PC-3 (cell line): Measurements from ENCODE around the gene LRAT. TPM values are rescaled to one million over a fixed set of nuclear protein-coding genes. Genes with fewer than 3 reads are reported as not detected.

Experiments used
- ATAC-seq: fragments of 200-7000 bp; cut with Tn5 transposase; 2 replicates; pipeline ENCODE4 v1.9.1; 2020; ENCODE audit warnings: mild to moderate bottlenecking, moderate library complexity
- BruUV-seq: library from RNA; stranded (reverse); fragments of 400-500 nt; replicated peaks from 2 replicates; lab custom pipeline; 2021; lab: Mats Ljungman, UMichigan
- CTCF ChIA-PET: fragments of 300-600 bp; sonication (Branson Sonifier 250); formaldehyde crosslinking; loops from one replicate; lab custom pipeline; 2022; ENCODE audit warnings: antibody characterized with exemption; lab: Charles Lee
- POLR2A ChIA-PET: fragments of 300-600 bp; sonication (Branson Sonifier 250); formaldehyde crosslinking; loops from one replicate; lab custom pipeline; 2022; ENCODE audit warnings: antibody characterized with exemption; ENCODE audit not compliant: unreplicated experiment; lab: Charles Lee
- DNase-seq: peaks from one replicate; pipeline ENCODE4 v3.0.0-alpha.2; 2015
- H2AFZ ChIP-seq: fragments of 300-600 bp; sonication (generic); 2 replicates; pipeline ENCODE4 v1.6.0; 2016; ENCODE audit warnings: antibody characterized with exemption, low read length
- H3F3A ChIP-seq: fragments of 300-600 bp; sonication (generic); one replicate; pipeline ENCODE4 v1.6.0; 2017; ENCODE audit warnings: antibody characterized with exemption, low read length, control low read depth, mild to moderate bottlenecking; ENCODE audit not compliant: unreplicated experiment
- H3K27ac ChIP-seq: fragments of 300-600 bp; sonication (generic); 2 replicates; pipeline ENCODE4 v1.5.1; 2016; ENCODE audit warnings: mild to moderate bottlenecking, low read length
- H3K27me3 ChIP-seq: fragments of 300-600 bp; sonication (generic); 2 replicates; pipeline ENCODE4 v1.6.1; 2016; ENCODE audit warnings: low read length, mixed read lengths
- H3K36me3 ChIP-seq: fragments of 300-600 bp; sonication (generic); 2 replicates; pipeline ENCODE4 v1.6.1; 2016; ENCODE audit warnings: low read depth, mixed run types, low read length, mixed read lengths
- H3K4me1 ChIP-seq: fragments of 300-600 bp; sonication (generic); 2 replicates; pipeline ENCODE4 v1.5.1; 2016; ENCODE audit warnings: low read length; ENCODE audit not compliant: insufficient read depth
- H3K4me2 ChIP-seq: fragments of 300-600 bp; sonication (generic); 2 replicates; pipeline ENCODE4 v1.6.0; 2016; ENCODE audit warnings: low read length
- H3K4me3 ChIP-seq: fragments of 300-600 bp; sonication (generic); 2 replicates; pipeline ENCODE4 v1.5.1; 2016; ENCODE audit warnings: mild to moderate bottlenecking, low read length, mixed read lengths
- H3K79me2 ChIP-seq: fragments of 300-600 bp; sonication (generic); 2 replicates; pipeline ENCODE4 v1.6.1; 2017; ENCODE audit warnings: low read length, mixed read lengths
- H3K9ac ChIP-seq: fragments of 300-600 bp; sonication (generic); 2 replicates; pipeline ENCODE4 v1.6.0; 2016; ENCODE audit warnings: mild to moderate bottlenecking, low read length
- H3K9me2 ChIP-seq: fragments of 300-600 bp; sonication (generic); replicated peaks from 2 replicates; pipeline ENCODE4 v1.6.1; 2016; ENCODE audit warnings: mixed run types, low read length, mixed read lengths
- H3K9me3 ChIP-seq: fragments of 300-600 bp; sonication (generic); 2 replicates; pipeline ENCODE4 v1.6.1; 2016; ENCODE audit warnings: low read length, mixed read lengths
- H4K20me1 ChIP-seq: fragments of 300-600 bp; sonication (generic); 2 replicates; pipeline ENCODE4 v1.6.1; 2016; ENCODE audit warnings: low read length, mixed read lengths
- EZH2 ChIP-seq: fragments of 300-600 bp; sonication (generic); IDR thresholded peaks from one replicate; pipeline ENCODE4 v1.6.1; 2017; ENCODE audit warnings: antibody characterized with exemption, mild to moderate bottlenecking, low read length; ENCODE audit not compliant: unreplicated experiment
- EZH2phosphoT487 ChIP-seq: fragments of 300-600 bp; sonication (generic); IDR thresholded peaks from 2 replicates; pipeline ENCODE4 v1.6.1; 2018; ENCODE audit warnings: mild to moderate bottlenecking, antibody characterized with exemption, low read length, borderline replicate concordance
- intact Hi-C: fragments of 100-400 bp; cut with micrococcal nuclease; formaldehyde crosslinking; loops from 2 replicates; pipeline ENCODE4 v1.9.0; 2023
- total RNA-seq: library from RNA; depleted of rRNA; stranded (reverse); fragments of >200 nt; gene quantifications from 2 replicates; pipeline ENCODE4 v1.2.3, GENCODE V29; 2014
- TF ChIP-seq, protein P1 (sequence below): fragments of 300-600 bp; sonication (generic); conservative IDR thresholded peaks from 2 replicates; pipeline ENCODE4 v1.5.1; 2017; ENCODE audit warnings: antibody characterized with exemption, low read depth, mild to moderate bottlenecking, low read length

Gene LRAT
- total RNA-seq, 1 experiment from 2014 or later: 0.55 TPM

GRCh38 chr4:154740462-154740861 lies 3.3 kb upstream of the LRAT start:
- intact Hi-C loops: no loop called here
- no peaks in the 10 kb centered on the region for H3K9me2 ChIP-seq
- no peaks in the 10 kb centered on the region for H3K9me3 ChIP-seq
- no peak overlapping the region for H3K27ac ChIP-seq
- DNase-seq (no peak), ATAC-seq (no peak)
- peaks cover 22% of the 10 kb centered on the region for H3K4me1 ChIP-seq
- no peaks in the 10 kb centered on the region for H3K79me2 ChIP-seq
- no peak overlapping the region for H3K4me2 ChIP-seq
- no peaks in the 10 kb centered on the region for H4K20me1 ChIP-seq
- no peaks in the 10 kb centered on the region for H3F3A ChIP-seq
- CTCF ChIA-PET: no interaction called here
- no peaks in the 10 kb centered on the region for H3K36me3 ChIP-seq
- TF ChIP-seq EZH2phosphoT487 (no peak), EZH2 (no peak)
- TF ChIP-seq, protein P1, sequence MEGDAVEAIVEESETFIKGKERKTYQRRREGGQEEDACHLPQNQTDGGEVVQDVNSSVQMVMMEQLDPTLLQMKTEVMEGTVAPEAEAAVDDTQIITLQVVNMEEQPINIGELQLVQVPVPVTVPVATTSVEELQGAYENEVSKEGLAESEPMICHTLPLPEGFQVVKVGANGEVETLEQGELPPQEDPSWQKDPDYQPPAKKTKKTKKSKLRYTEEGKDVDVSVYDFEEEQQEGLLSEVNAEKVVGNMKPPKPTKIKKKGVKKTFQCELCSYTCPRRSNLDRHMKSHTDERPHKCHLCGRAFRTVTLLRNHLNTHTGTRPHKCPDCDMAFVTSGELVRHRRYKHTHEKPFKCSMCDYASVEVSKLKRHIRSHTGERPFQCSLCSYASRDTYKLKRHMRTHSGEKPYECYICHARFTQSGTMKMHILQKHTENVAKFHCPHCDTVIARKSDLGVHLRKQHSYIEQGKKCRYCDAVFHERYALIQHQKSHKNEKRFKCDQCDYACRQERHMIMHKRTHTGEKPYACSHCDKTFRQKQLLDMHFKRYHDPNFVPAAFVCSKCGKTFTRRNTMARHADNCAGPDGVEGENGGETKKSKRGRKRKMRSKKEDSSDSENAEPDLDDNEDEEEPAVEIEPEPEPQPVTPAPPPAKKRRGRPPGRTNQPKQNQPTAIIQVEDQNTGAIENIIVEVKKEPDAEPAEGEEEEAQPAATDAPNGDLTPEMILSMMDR: no peak
- no peak overlapping the region for H3K9ac ChIP-seq
- H3K4me3 ChIP-seq: no peak overlapping the region
- no TSS peak for BruUV-seq
- no peaks in the 10 kb centered on the region for H3K27me3 ChIP-seq
- POLR2A ChIA-PET: no interaction called here
- no peak overlapping the region for H2AFZ ChIP-seq

DNA sequence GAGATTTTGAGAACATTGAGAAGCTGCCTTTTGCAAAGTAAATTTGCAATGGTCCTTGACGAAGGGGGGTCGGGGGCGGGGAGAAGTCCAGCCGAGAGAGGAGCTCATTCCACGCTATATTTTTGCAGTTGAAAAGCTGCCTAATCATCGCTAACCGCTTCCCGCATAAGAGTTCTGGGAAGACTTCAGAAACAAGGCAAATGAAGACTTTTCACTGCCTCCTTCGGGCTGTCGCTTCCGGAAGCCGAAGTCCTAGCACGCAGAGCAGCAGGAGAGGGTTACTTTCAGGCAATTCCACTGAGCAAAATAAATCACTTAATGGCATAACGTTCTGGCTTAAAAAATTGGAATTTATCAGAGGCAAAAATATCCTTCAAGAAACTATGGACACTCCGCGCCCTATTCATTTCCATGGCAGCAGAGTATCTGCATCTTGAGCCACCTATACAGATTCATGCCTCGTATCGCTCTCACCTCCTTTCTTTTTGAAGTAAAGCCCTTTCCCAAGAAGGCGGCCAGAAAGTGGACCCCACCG lies 2.6 kb upstream of the LRAT start:
- no TSS peak for BruUV-seq
- POLR2A ChIA-PET: no interaction called here
- H3K9ac ChIP-seq: no peak overlapping the region
- H3K9me3 ChIP-seq: no peaks in the 10 kb centered on the region
- H3K27ac ChIP-seq: no peak overlapping the region
- DNase-seq: no peak
- TF ChIP-seq, protein P1: no peak
- TF ChIP-seq EZH2phosphoT487 (no peak), EZH2 (no peak)
- no peak for ATAC-seq
- no peak overlapping the region for H3K4me3 ChIP-seq
- no peaks in the 10 kb centered on the region for H3K27me3 ChIP-seq
- no peaks in the 10 kb centered on the region for H3K79me2 ChIP-seq
- no peaks in the 10 kb centered on the region for H3F3A ChIP-seq
- H4K20me1 ChIP-seq: no peaks in the 10 kb centered on the region
- intact Hi-C loops: no loop called here
- no peak overlapping the region for H2AFZ ChIP-seq
- CTCF ChIA-PET: no interaction called here
- no peaks in the 10 kb centered on the region for H3K9me2 ChIP-seq
- no peaks in the 10 kb centered on the region for H3K36me3 ChIP-seq
- H3K4me1 ChIP-seq: peaks cover 22% of the 10 kb centered on the region
- no peak overlapping the region for H3K4me2 ChIP-seq

- Histone ChIP-seq H3K27me3 (no peaks in the 10 kb centered on the region), H3K9me3 (no peaks in the 10 kb centered on the region), H3K4me2 (no peak overlapping the region), H3F3A (no peaks in the 10 kb centered on the region), H3K4me3 (no peak overlapping the region), H3K4me1 (peaks cover 22% of the 10 kb centered on the region), H4K20me1 (no peaks in the 10 kb centered on the region), H3K27ac (no peak overlapping the region), H3K9ac (no peak overlapping the region), H2AFZ (no peak overlapping the region), H3K36me3 (no peaks in the 10 kb centered on the region), H3K79me2 (no peaks in the 10 kb centered on the region), H3K9me2 (no peaks in the 10 kb centered on the region)
- ChIA-PET CTCF (no interaction called here), POLR2A (no interaction called here)
- DNase-seq (no peak), ATAC-seq (no peak)
- intact Hi-C loops: no loop called here
- no TSS peak for BruUV-seq
- TF ChIP-seq, protein P1: no peak
- TF ChIP-seq EZH2phosphoT487 (no peak), EZH2 (no peak)
These were observed 1.6 kb upstream of the LRAT start for GRCh38 chr4:154741922-154742850.
